Panc1 (cell line): Measurements from ENCODE around the gene CCDC102A. TPM values are rescaled to one million over a fixed set of nuclear protein-coding genes. Genes with fewer than 3 reads are reported as not detected.
A peak's percentile ranks its signal among the peaks of the same experiment; 100 is the strongest.

ENCODE experiments used
- ATAC-seq: fragments of 200-7000 bp; cut with Tn5 transposase; 2 replicates; pipeline ENCODE4 v1.9.1; 2020; ENCODE audit warnings: mild to moderate bottlenecking, moderate library complexity
- BruUV-seq: library from RNA; stranded (reverse); fragments of 400-500 nt; replicated peaks from 2 replicates; lab custom pipeline; 2021; lab: Mats Ljungman, UMichigan
- CTCF ChIA-PET: fragments of 300-600 bp; sonication (Branson Sonifier 250); formaldehyde crosslinking; loops from one replicate; lab custom pipeline; 2022; ENCODE audit warnings: antibody characterized with exemption; lab: Charles Lee
- POLR2A ChIA-PET: fragments of 300-600 bp; sonication (Branson Sonifier 250); formaldehyde crosslinking; loops from one replicate; lab custom pipeline; 2022; ENCODE audit warnings: antibody characterized with exemption; lab: Charles Lee
- DNase-seq: peaks from one replicate; pipeline ENCODE4 v3.0.0-alpha.2; 2010; ENCODE audit warnings: low read depth, low spot score
- H3K27ac ChIP-seq: 2 replicates; pipeline ENCODE4 v1.5.1; 2011; ENCODE audit warnings: mild to moderate bottlenecking, low read length, inconsistent platforms
- H3K27me3 ChIP-seq: fragments of 200-500 bp; sonication (Bioruptor generic); 2 replicates; pipeline ENCODE4 v1.6.0; 2014; ENCODE audit warnings: low read length, inconsistent platforms; ENCODE audit not compliant: control insufficient read depth, insufficient read depth
- H3K36me3 ChIP-seq: fragments of 200-500 bp; sonication (Bioruptor generic); 2 replicates; pipeline ENCODE4 v1.5.1; 2014; ENCODE audit warnings: inconsistent platforms, mild to moderate bottlenecking, low read length, moderate library complexity; ENCODE audit not compliant: control insufficient read depth, insufficient read depth
- H3K4me1 ChIP-seq: 2 replicates; pipeline ENCODE4 v1.5.1; 2011; ENCODE audit warnings: inconsistent platforms, mild to moderate bottlenecking, low read length, moderate library complexity; ENCODE audit not compliant: control insufficient read depth, insufficient read depth
- H3K4me3 ChIP-seq, 2 experiments: 2 replicates each; pipeline ENCODE4 v1.5.1; 2011 to 2012; ENCODE audit warnings: low read depth in 2 of 2, low read length in 2 of 2, mild to moderate bottlenecking in 2 of 2, inconsistent platforms in 1 of 2, moderate library complexity in 1 of 2
- H3K9me3 ChIP-seq: fragments of 200-500 bp; sonication (Bioruptor generic); 2 replicates; pipeline ENCODE4 v1.5.1; 2014; ENCODE audit warnings: low read depth, mild to moderate bottlenecking, inconsistent platforms, low read length, moderate library complexity; ENCODE audit not compliant: control insufficient read depth, insufficient read depth
- POLR2AphosphoS5 ChIP-seq: IDR thresholded peaks from 2 replicates; pipeline ENCODE4 v1.6.1; 2012; ENCODE audit warnings: mild to moderate bottlenecking, low read depth, low read length, moderate library complexity
- REST ChIP-seq, 2 experiments: IDR thresholded peaks; 2 replicates each; pipeline ENCODE4 v1.6.1; 2011 to 2012; ENCODE audit warnings: low read depth in 2 of 2, control low read depth in 1 of 2, low read length in 1 of 2, mild to moderate bottlenecking in 1 of 2, moderate library complexity in 1 of 2; ENCODE audit not compliant: insufficient read depth in 1 of 2
- SIN3A ChIP-seq: IDR thresholded peaks from 2 replicates; pipeline ENCODE4 v1.6.1; 2012; ENCODE audit warnings: low read depth, mild to moderate bottlenecking, low read length, moderate library complexity, borderline replicate concordance; ENCODE audit not compliant: insufficient read depth
- TCF7L2 ChIP-seq: IDR thresholded peaks from 2 replicates; pipeline ENCODE4 v1.6.1; 2011; ENCODE audit warnings: mild to moderate bottlenecking, low read depth, low read length, inconsistent platforms
- in situ Hi-C: cut with HindIII; loops from 2 replicates; pipeline ENCODE4 v1.10.0; 2016; ENCODE audit warnings: low sequenced_read_pairs, low pct_unique_long_range_greater_than_20kb
- intact Hi-C: fragments of 100-400 bp; cut with micrococcal nuclease; formaldehyde crosslinking; loops from one replicate; pipeline ENCODE4 v1.10.0; 2022; ENCODE audit not compliant: unreplicated experiment
- total RNA-seq: library from RNA; stranded (reverse); gene quantifications from one replicate; pipeline ENCODE4 v1.2.1, GENCODE V29; 2021; ENCODE audit not compliant: unreplicated experiment
- TF ChIP-seq, protein P1 (sequence below): fragments of 450-650 bp; IDR thresholded peaks from 2 replicates; pipeline ENCODE4 v1.5.1; 2017; ENCODE audit warnings: mild to moderate bottlenecking

The CCDC102A gene
- total RNA-seq, 1 experiment from 2014 or later = 12.9 TPM

DNA sequence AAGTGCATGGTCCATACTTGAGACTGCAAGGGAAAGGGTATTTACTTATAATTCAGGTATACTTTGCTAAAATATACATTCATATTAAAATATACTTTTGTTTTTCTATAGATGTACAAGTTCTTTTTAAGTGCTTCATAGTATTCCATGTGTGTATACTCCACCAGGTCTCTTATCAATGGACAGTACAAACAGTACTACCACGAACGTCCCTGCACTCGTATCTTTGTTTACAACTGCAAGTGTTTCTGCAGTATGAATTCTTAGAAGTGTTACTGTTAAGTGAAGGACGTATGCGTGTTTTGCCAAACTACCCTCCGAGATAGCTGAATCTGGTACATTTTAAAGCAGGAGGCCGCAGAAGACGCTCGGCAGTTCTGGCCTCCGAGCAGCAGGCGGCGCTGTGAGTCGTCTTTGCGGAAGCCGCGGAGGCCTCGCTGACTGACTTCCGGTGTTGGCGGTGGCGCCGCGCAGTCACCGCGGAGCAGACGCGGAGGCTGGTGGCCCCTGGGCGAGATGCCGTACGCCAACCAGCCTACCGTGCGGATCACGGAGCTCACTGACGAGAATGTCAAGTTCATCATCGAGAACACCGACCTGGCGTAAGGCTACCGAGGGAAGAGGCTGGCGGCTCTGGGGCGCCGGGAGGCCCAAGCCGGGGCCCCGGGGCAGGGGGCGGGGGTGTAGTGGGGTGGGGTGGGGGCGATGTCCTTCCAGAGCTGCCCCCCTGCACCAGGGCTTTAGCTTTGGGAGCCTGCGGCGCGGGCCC lies 74.0 kb downstream of the CCDC102A start, which contains the start of gene POLR2C:
Gene POLR2C (plus strand): TSS at position 471 of the 769 bp plus-strand sequence. CDS start 46 bp downstream, at position 517.
- in situ Hi-C loops = no loop called here

More for the DNA sequence above, 74.0 kb downstream of the CCDC102A start, which contains the start of gene POLR2C:
- CTCF ChIA-PET = interaction anchor here (0.8 kb wide), 1 partner anchor 11 kb away, joined by 5 read pairs; no protein-coding TSS in a partner anchor
- Histone ChIP-seq H3K4me1 (0 out of 2 replicates have a peak, but pooled peaks cover 2% of the 10 kb centered on the region), H3K4me3 (peak within 1 kb of the TSS; percentile 90 to 92), H3K27ac (peak within 1 kb of the TSS; percentile 81), H3K9me3 (no peaks in the 10 kb centered on the region), H3K36me3 (no peaks in the 10 kb centered on the region; the same call in 1 of the 2 replicates), H3K27me3 (no peaks in the 10 kb centered on the region)
- no TSS peak for BruUV-seq
- TF ChIP-seq SIN3A = no peak
- TF ChIP-seq REST (IDR thresholded peaks at IDR 0.05; ENCODE audit: insufficient read depth in 1 of 2, low read depth in 2 of 2, low read length in 1 of 2) = 0 out of 4 replicates have a peak, but pooled peaks of 1 of the 2 experiments have one; percentile 28
- TF ChIP-seq, protein P1, sequence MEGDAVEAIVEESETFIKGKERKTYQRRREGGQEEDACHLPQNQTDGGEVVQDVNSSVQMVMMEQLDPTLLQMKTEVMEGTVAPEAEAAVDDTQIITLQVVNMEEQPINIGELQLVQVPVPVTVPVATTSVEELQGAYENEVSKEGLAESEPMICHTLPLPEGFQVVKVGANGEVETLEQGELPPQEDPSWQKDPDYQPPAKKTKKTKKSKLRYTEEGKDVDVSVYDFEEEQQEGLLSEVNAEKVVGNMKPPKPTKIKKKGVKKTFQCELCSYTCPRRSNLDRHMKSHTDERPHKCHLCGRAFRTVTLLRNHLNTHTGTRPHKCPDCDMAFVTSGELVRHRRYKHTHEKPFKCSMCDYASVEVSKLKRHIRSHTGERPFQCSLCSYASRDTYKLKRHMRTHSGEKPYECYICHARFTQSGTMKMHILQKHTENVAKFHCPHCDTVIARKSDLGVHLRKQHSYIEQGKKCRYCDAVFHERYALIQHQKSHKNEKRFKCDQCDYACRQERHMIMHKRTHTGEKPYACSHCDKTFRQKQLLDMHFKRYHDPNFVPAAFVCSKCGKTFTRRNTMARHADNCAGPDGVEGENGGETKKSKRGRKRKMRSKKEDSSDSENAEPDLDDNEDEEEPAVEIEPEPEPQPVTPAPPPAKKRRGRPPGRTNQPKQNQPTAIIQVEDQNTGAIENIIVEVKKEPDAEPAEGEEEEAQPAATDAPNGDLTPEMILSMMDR = peak; percentile 93
- TF ChIP-seq POLR2AphosphoS5 = peak; percentile 86
- TF ChIP-seq TCF7L2 = no peak
- peak; percentile 43 for DNase-seq
- ATAC-seq = peak; percentile 96
- POLR2A ChIA-PET = interaction anchor here (0.6 kb wide), 1 partner anchor 117 kb away, joined by 3 read pairs; no protein-coding TSS in a partner anchor
- intact Hi-C loops = loop anchor here (10.0 kb wide), 1 partner anchor 52 kb away; no protein-coding TSS in a partner anchor

Other genes starting within 250 kb of the CCDC102A start
- 0.39 TPM for gene CCL22, start 177.8 kb downstream of the CCDC102A start, total RNA-seq
- 21.8 TPM for gene CX3CL1, start 164.1 kb downstream of the CCDC102A start, total RNA-seq
- not detected for gene CCL17, start 131.8 kb downstream of the CCDC102A start, total RNA-seq
- 64.0 TPM for gene CIAPIN1, start 89.2 kb downstream of the CCDC102A start, total RNA-seq
- gene COQ9, start 89.1 kb downstream of the CCDC102A start, total RNA-seq = 48.5 TPM
- gene POLR2C, start 73.9 kb downstream of the CCDC102A start, total RNA-seq = 53.9 TPM
- gene DOK4, start 50.1 kb downstream of the CCDC102A start, total RNA-seq = 6.8 TPM
- not detected for gene ADGRG5, start 6.1 kb upstream of the CCDC102A start, total RNA-seq
- gene ADGRG1, start 92.1 kb upstream of the CCDC102A start, total RNA-seq = 13.1 TPM
- not detected for gene ADGRG3, start 131.7 kb upstream of the CCDC102A start, total RNA-seq
- gene DRC7, start 158.2 kb upstream of the CCDC102A start, total RNA-seq = not detected
- 8.1 TPM for gene KATNB1, start 199.2 kb upstream of the CCDC102A start, total RNA-seq